K562 (cell line): ENCODE results near the gene RREB1. TPM values are rescaled to one million over a fixed set of nuclear protein-coding genes. Genes with fewer than 3 reads are reported as not detected.
A peak's percentile ranks its signal among the peaks of the same experiment; 100 is the strongest.

ENCODE experiments used
- BCL6 ChIP-seq: fragments of 250-450 bp; sonication (Bioruptor Pico); IDR thresholded peaks from 2 replicates; pipeline ENCODE4 v1.4.0; 2020
- CREB1 ChIP-seq, 2 experiments: sonication (generic) in 1 of 2; formaldehyde crosslinking in 1 of 2; IDR thresholded peaks; 2 replicates each; pipeline versions ENCODE4 v1.6.1 to v1.8.0; 2012 to 2022; ENCODE audit warnings: inconsistent platforms in 1 of 2, mild to moderate bottlenecking in 1 of 2, missing genetic modification reagents in 1 of 2, moderate library complexity in 1 of 2
- KDM1A ChIP-seq, 2 experiments: fragments of 450-650 bp; IDR thresholded peaks; 2 replicates each; pipeline ENCODE4 v1.6.1; 2016; ENCODE audit warnings: mild to moderate bottlenecking in 2 of 2
- PPARD ChIP-seq: fragments of 250-450 bp; sonication (Bioruptor Pico); IDR thresholded peaks from 2 replicates; pipeline ENCODE4 v1.8.0; 2022; ENCODE audit warnings: inconsistent platforms, mild to moderate bottlenecking, moderate library complexity
- RBM15 ChIP-seq: fragments of 200-400 bp; formaldehyde crosslinking; IDR thresholded peaks from 2 replicates; pipeline ENCODE4 v1.6.1; 2018; ENCODE audit warnings: mild to moderate bottlenecking, low read length, moderate library complexity; ENCODE audit not compliant: insufficient read depth
- STAT6 ChIP-seq: sonication (generic); formaldehyde crosslinking; IDR thresholded peaks from 2 replicates; pipeline ENCODE4 v1.8.1; 2023; ENCODE audit warnings: mild to moderate bottlenecking, missing genetic modification reagents
- TEAD1 ChIP-seq, 2 experiments: fragments of 450-650 bp in 1 of 2; sonication (generic) in 1 of 2; formaldehyde crosslinking; IDR thresholded peaks; 2 replicates each; pipeline versions ENCODE4 v1.4.0 to v1.8.0; 2020 to 2022; ENCODE audit warnings: mild to moderate bottlenecking in 2 of 2, missing genetic modification reagents in 1 of 2
- ZBED1 ChIP-seq: IDR thresholded peaks from 2 replicates; pipeline ENCODE4 v1.6.1; 2014
- ZFX ChIP-seq: sonication (generic); formaldehyde crosslinking; IDR thresholded peaks from 2 replicates; pipeline ENCODE4 v1.8.0; 2022; ENCODE audit warnings: mild to moderate bottlenecking, missing genetic modification reagents, moderate library complexity
- ZNF695 ChIP-seq: fragments of 450-650 bp; formaldehyde crosslinking; IDR thresholded peaks from 2 replicates; pipeline ENCODE4 v1.4.0; 2020; ENCODE audit warnings: mild to moderate bottlenecking, moderate library complexity
- ZNF76 ChIP-seq: fragments of 250-450 bp; sonication (Bioruptor Pico); IDR thresholded peaks from 2 replicates; pipeline ENCODE4 v1.4.0; 2020; ENCODE audit warnings: mild to moderate bottlenecking, moderate library complexity, borderline replicate concordance
- polyA plus RNA-seq, 8 experiments: library from polyadenylated mRNA; depleted of rRNA in 4 of 8; stranded (reverse) in 5 of 8; unstranded in 3 of 8; fragments of >200 nt; fragmentation: Nextera tagmentation in 2 of 8; fragmentation: Illumina TruSeq in 1 of 8; extraction: Ambion mirVana in 2 of 8; extraction: Trizol in 1 of 8; gene quantifications; 2 replicates each; pipeline versions ENCODE4 v1.2.1 to v1.2.3, GENCODE V29; 2011 to 2014; ENCODE audit warnings: inconsistent platforms in 1 of 8, missing spikeins in 1 of 8
- total RNA-seq, 7 experiments: library from RNA; depleted of rRNA in 6 of 7; stranded (reverse); fragments of >200 nt in 6 of 7; fragmentation: Illumina TruSeq in 2 of 7; extraction: Trizol in 2 of 7; gene quantifications; 2 replicates each; pipeline versions ENCODE4 v1.2.1 to v1.2.3, GENCODE V29; 2011 to 2021; ENCODE audit warnings: low replicate concordance in 1 of 7
- TF ChIP-seq, protein P1 (sequence below), 2 experiments: fragments of 250-450 bp in 1 of 2; fragments of 450-650 bp in 1 of 2; sonication (Bioruptor Pico) in 1 of 2; IDR thresholded peaks; 2 replicates each; pipeline versions ENCODE4 v1.6.1 to v1.8.0; 2016 to 2021; ENCODE audit warnings: mild to moderate bottlenecking in 2 of 2, moderate library complexity in 2 of 2, missing compliant biosample characterization in 1 of 2, missing genetic modification characterization in 1 of 2
- TF ChIP-seq, protein P2 (sequence below): fragments of 250-450 bp; sonication (Bioruptor Pico); IDR thresholded peaks from 2 replicates; pipeline ENCODE4 v1.8.0; 2022; ENCODE audit warnings: moderate library complexity, mild to moderate bottlenecking, inconsistent platforms

Gene RREB1
- total and polyA plus RNA-seq, 9 of the 15 experiments (the other 6 are each of a cell fraction or from before 2014, with no cell fraction given) = 3.3 to 64.2 (median 19.3) TPM

DNA sequence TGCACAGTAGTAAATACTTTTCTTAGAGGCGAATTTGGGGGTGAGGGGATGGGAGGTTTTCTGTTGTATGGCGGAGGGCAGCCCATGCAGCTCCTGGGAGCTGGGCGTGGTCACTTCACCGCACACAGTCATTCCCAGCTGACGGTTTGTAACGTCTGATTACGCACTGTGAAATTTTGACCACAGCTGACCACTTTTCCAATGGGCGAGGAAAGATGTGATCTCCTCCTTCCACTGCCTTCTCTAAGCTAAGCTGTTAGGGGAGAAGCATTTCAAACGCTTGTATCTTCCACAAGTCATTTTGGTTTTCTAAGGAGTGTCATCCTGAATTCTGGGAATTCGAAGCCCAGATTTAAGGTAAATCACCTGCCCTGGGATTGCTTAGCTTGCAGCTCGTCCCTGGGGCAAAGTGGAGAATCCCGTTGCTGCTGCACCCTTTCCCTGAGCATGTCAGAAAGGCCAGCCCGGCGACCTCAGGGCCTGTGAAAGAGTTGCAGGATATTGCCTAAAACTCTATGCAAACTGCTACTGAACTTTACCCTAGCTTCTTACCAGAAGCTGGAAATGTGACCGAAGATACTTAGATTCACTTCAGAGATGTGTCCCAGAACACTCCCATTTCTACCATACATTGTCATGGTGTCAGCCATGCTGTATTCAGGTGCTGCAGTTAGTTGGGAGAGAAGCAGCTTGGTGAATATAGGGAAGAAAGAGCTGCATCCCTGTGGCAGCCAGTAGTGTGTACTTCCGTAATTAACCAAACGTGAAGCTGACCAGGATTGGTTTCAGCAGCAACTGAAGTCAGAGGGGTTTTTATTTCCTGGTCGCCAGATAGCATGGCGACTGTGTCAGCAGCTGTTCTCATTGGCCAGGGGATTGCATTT, 58.9 kb downstream of the RREB1 start (continued):
- TF ChIP-seq ZBED1 = 0 out of 2 replicates have a peak, but pooled peaks have one; percentile 18
- no peak for TF ChIP-seq PPARD (CRISPR knock-in tag)
- TF ChIP-seq RBM15 = no peak
- no peak for TF ChIP-seq ZNF695 (CRISPR knock-in tag)
- peak; percentile 87 for TF ChIP-seq BCL6
- peak; percentile 80 for TF ChIP-seq CREB1 (IDR thresholded peaks at IDR 0.05)
- peak; percentile 53; the same call in 1 of the 2 replicates for TF ChIP-seq CREB1 (CRISPR knock-in tag; IDR thresholded peaks at IDR 0.05)
- TF ChIP-seq STAT6 = no peak
- TF ChIP-seq ZFX (CRISPR knock-in tag) = peak; percentile 46; the same call in 1 of the 2 replicates
- peak; percentile 67 to 86; a peak in 3 of 4 replicates for TF ChIP-seq TEAD1 (CRISPR knock-in tag; IDR thresholded peaks at IDR 0.05)
- TF ChIP-seq ZNF76 (CRISPR knock-in tag) = peak; percentile 92
- TF ChIP-seq, protein P1, sequence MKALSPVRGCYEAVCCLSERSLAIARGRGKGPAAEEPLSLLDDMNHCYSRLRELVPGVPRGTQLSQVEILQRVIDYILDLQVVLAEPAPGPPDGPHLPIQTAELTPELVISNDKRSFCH (CRISPR knock-in tag; IDR thresholded peaks at IDR 0.05) = peak; percentile 57; the same call in 1 of the 2 replicates
- TF ChIP-seq, protein P1 (tag; IDR thresholded peaks at IDR 0.05) = peak; percentile 93
- peak; percentile 60 to 65; a peak in 3 of 4 replicates for TF ChIP-seq KDM1A (IDR thresholded peaks at IDR 0.05)
- TF ChIP-seq, protein P2, sequence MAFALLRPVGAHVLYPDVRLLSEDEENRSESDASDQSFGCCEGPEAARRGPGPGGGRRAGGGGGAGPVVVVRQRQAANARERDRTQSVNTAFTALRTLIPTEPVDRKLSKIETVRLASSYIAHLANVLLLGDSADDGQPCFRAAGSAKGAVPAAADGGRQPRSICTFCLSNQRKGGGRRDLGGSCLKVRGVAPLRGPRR (CRISPR knock-in tag) = 0 out of 2 replicates have a peak, but pooled peaks have one; percentile 8
